DMS79 treated with DMSO at 0.1 percent for 48 hours (cell line): ENCODE data around the gene PDE1A.

Experiments
- DNase-seq: peaks from one replicate; lab custom pipeline; 2025; lab: John Stamatoyannopoulos, UW

Gene PDE1A

GRCh38 chr2:182128821-182129707 is 297.8 kb downstream of the PDE1A start:
- DNase-seq, result no peak

GRCh38 chr2:182117196-182117595 is 309.6 kb downstream of the PDE1A start:
- DNase-seq, result no peak

- no peak for DNase-seq
Measured at GRCh38 chr2:182116774-182117173, 310.1 kb downstream of the PDE1A start.

- no peak for DNase-seq
Measured at GRCh38 chr2:182115258-182115657, 311.6 kb downstream of the PDE1A start.

GRCh38 chr2:182113334-182113733 is 313.5 kb downstream of the PDE1A start:
- no peak for DNase-seq

GRCh38 chr2:182110347-182110746 is 316.5 kb downstream of the PDE1A start:
- no peak for DNase-seq

- DNase-seq, result no peak
Measured at GRCh38 chr2:182103526-182103925, 323.3 kb downstream of the PDE1A start.

GRCh38 chr2:182101263-182101662 is 325.6 kb downstream of the PDE1A start:
- DNase-seq, result no peak

- no peak for DNase-seq
Measured at GRCh38 chr2:182098648-182099047, 328.2 kb downstream of the PDE1A start.

GRCh38 chr2:182097571-182098164 is 329.2 kb downstream of the PDE1A start:
- DNase-seq, result no peak

GRCh38 chr2:182090486-182090885 is 336.4 kb downstream of the PDE1A start:
- DNase-seq, result no peak
